DMS79 (cell line): ENCODE results near the gene LDHD.
A peak's percentile ranks its signal among the peaks of the same experiment; 100 is the strongest.

Source experiments
- DNase-seq: peaks from one replicate; lab custom pipeline; 2025; lab: John Stamatoyannopoulos, UW

The LDHD gene

GRCh38 chr16:75114179-75114945, 2.2 kb downstream of the LDHD start:
- DNase-seq, result no peak

GRCh38 chr16:75113541-75114121, 2.9 kb downstream of the LDHD start:
- DNase-seq, result no peak

- DNase-seq, result no peak
Measured at GRCh38 chr16:75112734-75113491, 3.7 kb downstream of the LDHD start.

- DNase-seq, result no peak
Measured at GRCh38 chr16:75111961-75112733, 4.4 kb downstream of the LDHD start.

GRCh38 chr16:75111514-75111940, 5.1 kb downstream of the LDHD start:
- no peak for DNase-seq

- peak; percentile 33 for DNase-seq
Measured at GRCh38 chr16:75110637-75111513, 5.7 kb downstream of the LDHD start.

- no peak for DNase-seq
Measured at GRCh38 chr16:75109732-75110243, 6.8 kb downstream of the LDHD start.

GRCh38 chr16:75108792-75109731, 7.5 kb downstream of the LDHD start:
- peak; percentile 62 for DNase-seq

GRCh38 chr16:75107505-75107904, 9.1 kb downstream of the LDHD start:
- DNase-seq, result no peak

GRCh38 chr16:75106351-75107274, 10.0 kb downstream of the LDHD start:
- DNase-seq, result no peak

GRCh38 chr16:75105306-75106061, 11.1 kb downstream of the LDHD start:
- no peak for DNase-seq

GRCh38 chr16:75104836-75105235, 11.7 kb downstream of the LDHD start:
- DNase-seq, result no peak

GRCh38 chr16:75103994-75104393, 12.6 kb downstream of the LDHD start:
- DNase-seq, result no peak

- DNase-seq, result no peak
Measured at GRCh38 chr16:75102595-75102994, 14.0 kb downstream of the LDHD start.

- no peak for DNase-seq
Measured at GRCh38 chr16:75101635-75102034, 14.9 kb downstream of the LDHD start.

- no peak for DNase-seq
Measured at GRCh38 chr16:75100603-75100990, 16.0 kb downstream of the LDHD start.

- no peak for DNase-seq
Measured at GRCh38 chr16:75099738-75100602, 16.6 kb downstream of the LDHD start.
